Mucosa of rectum (tissue), 2 donors: ENCODE measurements around the gene NMT2.

Experiments
- H3K27ac ChIP-seq, 2 donors: one replicate each; pipeline ENCODE4 v1.7.0; 2013; ENCODE audit warnings: inconsistent platforms in 2 of 2, low read depth in 2 of 2, low read length in 2 of 2
- H3K27me3 ChIP-seq, 2 donors: one replicate each; pipeline ENCODE4 v1.7.0; 2013; ENCODE audit warnings: low read length in 2 of 2; ENCODE audit not compliant: control insufficient read depth in 2 of 2, insufficient read depth in 2 of 2
- H3K36me3 ChIP-seq, 2 donors: one replicate each; pipeline ENCODE4 v1.7.0; 2013; ENCODE audit warnings: low read length in 2 of 2; ENCODE audit not compliant: control insufficient read depth in 2 of 2, insufficient read depth in 2 of 2
- H3K4me1 ChIP-seq, 2 donors: one replicate each; pipeline ENCODE4 v1.7.0; 2013; ENCODE audit warnings: low read length in 2 of 2, mild to moderate bottlenecking in 1 of 2; ENCODE audit not compliant: control insufficient read depth in 2 of 2, insufficient read depth in 2 of 2
- H3K4me3 ChIP-seq, 2 donors: one replicate each; pipeline ENCODE4 v1.7.0; 2013; ENCODE audit warnings: low read length in 2 of 2
- H3K9ac ChIP-seq, 2 donors: one replicate each; pipeline ENCODE4 v1.7.0; 2013; ENCODE audit warnings: low read length in 2 of 2, low read depth in 1 of 2, mild to moderate bottlenecking in 1 of 2
- H3K9me3 ChIP-seq, 2 donors: one replicate each; pipeline ENCODE4 v1.7.0; 2013; ENCODE audit warnings: low read length in 2 of 2; ENCODE audit not compliant: control insufficient read depth in 2 of 2
- donor health status: healthy.
- donor health status: Normal muscosa, but diverticular disease.

Gene NMT2

DNA sequence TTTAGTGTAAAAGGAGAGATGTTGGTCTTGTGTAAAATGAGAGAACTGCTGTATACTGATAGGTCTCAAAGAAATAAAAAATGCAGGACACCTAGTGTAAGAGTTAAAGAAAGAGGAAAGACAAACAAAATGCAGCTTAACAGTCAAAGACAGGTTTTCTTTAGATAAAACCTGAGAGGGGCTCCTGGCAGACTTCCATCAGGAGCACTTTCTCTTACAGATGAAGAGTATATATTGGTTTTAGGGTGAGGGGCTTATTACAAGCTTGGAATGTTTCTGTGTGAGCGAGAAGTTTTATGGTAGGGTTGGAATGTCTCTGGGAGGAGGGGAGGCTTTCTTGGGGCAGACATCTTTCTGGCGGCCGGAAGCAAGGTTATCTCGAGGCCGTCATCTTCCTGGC is 96.1 kb downstream of the NMT2 start:
- no peaks in the 10 kb centered on the region for H3K27me3 ChIP-seq
- H3K9ac ChIP-seq: no peak overlapping the region
- no peaks in the 10 kb centered on the region for H3K9me3 ChIP-seq
- no peak overlapping the region for H3K27ac ChIP-seq
- H3K36me3 ChIP-seq: no peaks in the 10 kb centered on the region
- H3K4me3 ChIP-seq: no peak overlapping the region
- no peaks in the 10 kb centered on the region for H3K4me1 ChIP-seq

GRCh38 chr10:15069230-15069629 is 99.3 kb downstream of the NMT2 start:
- no peaks in the 10 kb centered on the region for H3K27me3 ChIP-seq
- H3K36me3 ChIP-seq: no peaks in the 10 kb centered on the region
- H3K9ac ChIP-seq: no peak overlapping the region
- H3K9me3 ChIP-seq: no peaks in the 10 kb centered on the region
- no peak overlapping the region for H3K4me3 ChIP-seq
- no peak overlapping the region for H3K27ac ChIP-seq
- H3K4me1 ChIP-seq: no peaks in the 10 kb centered on the region

DNA sequence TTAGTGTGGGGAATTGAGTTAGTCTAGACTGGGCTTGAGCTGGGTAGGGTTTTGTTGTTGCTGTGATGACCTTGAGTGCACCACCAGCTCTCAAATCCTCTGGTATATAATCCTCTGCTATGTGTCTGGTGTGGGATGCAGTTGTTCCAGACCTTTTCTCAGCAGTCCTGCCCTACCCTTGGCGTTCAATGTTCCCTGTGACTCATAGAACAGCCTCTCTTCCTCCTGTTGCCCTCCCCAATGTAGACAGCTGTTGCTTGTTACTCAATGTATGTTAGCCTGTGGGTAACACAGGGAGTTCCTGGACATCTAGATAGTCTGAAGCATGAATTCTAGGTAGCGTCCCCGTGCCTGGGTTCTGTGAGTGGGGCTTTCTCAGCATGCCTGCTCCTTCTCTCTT is 99.7 kb downstream of the NMT2 start:
- H3K9me3 ChIP-seq: no peaks in the 10 kb centered on the region
- no peaks in the 10 kb centered on the region for H3K36me3 ChIP-seq
- H3K27ac ChIP-seq: no peak overlapping the region
- no peaks in the 10 kb centered on the region for H3K27me3 ChIP-seq
- no peak overlapping the region for H3K4me3 ChIP-seq
- H3K4me1 ChIP-seq: no peaks in the 10 kb centered on the region
- H3K9ac ChIP-seq: no peak overlapping the region

DNA sequence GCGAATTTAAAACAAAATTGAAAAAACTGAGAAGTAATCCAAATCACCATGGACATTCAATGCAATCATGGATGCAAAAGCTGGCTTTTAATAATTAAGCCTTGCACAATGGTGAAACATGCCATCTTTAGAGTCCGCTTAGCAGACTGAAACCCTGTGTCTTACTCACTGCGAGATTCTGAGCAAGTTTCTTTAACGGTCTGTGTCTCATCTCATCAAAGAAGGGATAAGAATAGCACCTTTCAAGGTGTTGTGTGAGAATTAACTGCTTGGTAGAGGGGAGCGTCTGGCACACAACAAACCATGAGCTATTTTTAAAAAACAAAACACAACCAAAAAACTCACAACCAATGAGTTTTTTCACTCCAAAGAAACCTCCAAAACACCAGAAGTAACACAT is 101.3 kb downstream of the NMT2 start:
- no peak overlapping the region for H3K4me3 ChIP-seq
- H3K9ac ChIP-seq: no peak overlapping the region
- no peak overlapping the region for H3K27ac ChIP-seq
- no peaks in the 10 kb centered on the region for H3K4me1 ChIP-seq
- H3K27me3 ChIP-seq: no peaks in the 10 kb centered on the region
- no peaks in the 10 kb centered on the region for H3K36me3 ChIP-seq
- no peaks in the 10 kb centered on the region for H3K9me3 ChIP-seq

- Histone ChIP-seq H3K4me1 (no peaks in the 10 kb centered on the region), H3K9me3 (peaks cover 0 to 5% of the 10 kb centered on the region in 2 donors), H3K4me3 (no peak overlapping the region), H3K36me3 (no peaks in the 10 kb centered on the region), H3K27me3 (no peaks in the 10 kb centered on the region), H3K27ac (no peak overlapping the region), H3K9ac (no peak overlapping the region)
Observed at GRCh38 chr10:15060638-15061037, 107.9 kb downstream of the NMT2 start.

DNA sequence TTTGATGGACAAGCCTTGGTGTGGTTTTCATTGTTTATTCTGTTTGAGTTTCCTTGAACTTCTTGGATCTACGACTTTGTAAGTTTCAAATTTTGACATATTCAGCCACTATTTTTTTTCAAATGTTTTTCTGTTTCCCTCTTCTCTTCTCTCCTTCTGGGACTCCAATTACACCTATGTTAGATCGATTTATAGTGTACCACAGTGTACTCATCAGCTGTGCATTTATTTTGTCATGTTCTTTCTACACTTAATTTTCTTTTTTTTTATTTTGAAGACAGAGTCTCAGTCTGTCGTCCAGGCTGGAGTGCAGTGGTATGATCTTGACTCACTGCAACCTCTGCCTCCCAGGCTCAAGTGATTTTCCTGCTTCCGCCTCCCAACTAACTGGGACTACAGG is 108.6 kb downstream of the NMT2 start:
- Histone ChIP-seq H3K27ac (no peak overlapping the region), H3K9me3 (peaks cover 0 to 5% of the 10 kb centered on the region in 2 donors), H3K4me3 (no peak overlapping the region), H3K27me3 (no peaks in the 10 kb centered on the region), H3K4me1 (no peaks in the 10 kb centered on the region), H3K9ac (no peak overlapping the region), H3K36me3 (no peaks in the 10 kb centered on the region)

DNA sequence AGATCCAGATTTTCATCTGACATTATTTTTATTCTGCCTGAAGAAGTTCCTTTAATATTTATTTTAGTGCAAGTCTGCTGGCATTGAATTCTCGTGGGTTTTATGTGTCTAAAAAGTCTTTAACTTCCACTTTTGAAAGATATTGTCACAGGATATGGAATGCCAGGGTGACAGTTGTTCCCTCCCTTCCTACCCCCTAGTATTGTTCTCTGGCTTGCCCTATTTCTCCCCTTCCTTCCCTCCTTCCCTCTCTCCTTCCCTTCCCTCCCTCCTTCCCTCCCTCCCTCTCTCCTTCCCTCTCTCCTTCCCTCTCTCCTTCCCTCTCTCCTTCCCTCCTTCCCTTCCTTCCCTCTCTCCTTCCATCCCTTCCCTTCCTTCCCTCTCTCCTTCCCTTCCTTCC is 109.8 kb downstream of the NMT2 start:
- peaks cover 0 to 5% of the 10 kb centered on the region in 2 donors for H3K9me3 ChIP-seq
- H3K27me3 ChIP-seq: no peaks in the 10 kb centered on the region
- H3K9ac ChIP-seq: no peak overlapping the region
- H3K27ac ChIP-seq: no peak overlapping the region
- no peak overlapping the region for H3K4me3 ChIP-seq
- no peaks in the 10 kb centered on the region for H3K36me3 ChIP-seq
- H3K4me1 ChIP-seq: no peaks in the 10 kb centered on the region
